Measurements from ENCODE around the gene ME2. TPM values are rescaled to one million over a fixed set of nuclear protein-coding genes. Genes with fewer than 3 reads are reported as not detected.

ME2 gene
- total and polyA plus RNA-seq, 2 donors (not counting 3 experiments of a cell fraction or from before 2014, with no cell fraction given) = 28.6 to 42.4 TPM

- H3K27ac ChIP-seq (ENCODE audit: insufficient read depth, low read depth, low read length) = no peak overlapping the region
- DNase-seq (ENCODE audit: low read depth, low spot score) = no peak
- no peak for TF ChIP-seq MYC (IDR thresholded peaks at IDR 0.05; ENCODE audit: low read depth, low read length)
- H3K9me1 ChIP-seq (replicated peaks; ENCODE audit: control insufficient read depth, extremely low read depth, insufficient read depth, low read length) = no peaks in the 10 kb centered on the region
- CTCF ChIA-PET = no interaction called here
- H3K4me2 ChIP-seq (ENCODE audit: insufficient read depth, low read length) = no peak overlapping the region
- no peak for FAIRE-seq
- H2AFZ ChIP-seq (ENCODE audit: low read depth, low read length) = no peak overlapping the region
- H3K36me3 ChIP-seq (ENCODE audit: control insufficient read depth in 2 of 2, extremely low read depth in 1 of 2, insufficient read depth in 2 of 2, low read length in 2 of 2) = no peaks in the 10 kb centered on the region
- POLR2A ChIA-PET = no interaction called here
- no peaks in the 10 kb centered on the region for H4K20me1 ChIP-seq (replicated peaks; ENCODE audit: control insufficient read depth, extremely low read depth, insufficient read depth, low read length)
- H3K9me3 ChIP-seq (replicated peaks; ENCODE audit: control insufficient read depth, insufficient read depth, low read length) = no peaks in the 10 kb centered on the region
- intact Hi-C loops (cut with micrococcal nuclease) (no loop called here), dilution Hi-C loops (cut with MboI; ENCODE audit: extremely low pct_ligation_motif_present, low sequenced_read_pairs) (no loop called here)
- no peaks in the 10 kb centered on the region for H3K79me2 ChIP-seq (ENCODE audit: control insufficient read depth, insufficient read depth, low read length)
- no peak overlapping the region for H3K4me3 ChIP-seq (replicated peaks in 1 of 3; ENCODE audit: insufficient read depth in 1 of 3, low read depth in 1 of 3, low read length in 3 of 3)
- H3K27me3 ChIP-seq (ENCODE audit: control insufficient read depth in 2 of 2, insufficient read depth in 2 of 2, low read length in 2 of 2) = no peaks in the 10 kb centered on the region
- no TSS peak for BruUV-seq (replicated peaks)
- H3K4me1 ChIP-seq (ENCODE audit: control insufficient read depth, extremely low read depth, insufficient read depth, low read length) = no peaks in the 10 kb centered on the region
- no peak overlapping the region for H3K9ac ChIP-seq (replicated peaks; ENCODE audit: extremely low read depth, insufficient read depth, low read length)
These were observed 30.8 kb upstream of the ME2 start for GRCh38 chr18:50848061-50848551.

- no peak for FAIRE-seq
- H2AFZ ChIP-seq (ENCODE audit: low read depth, low read length) = no peak overlapping the region
- H3K36me3 ChIP-seq (ENCODE audit: control insufficient read depth in 2 of 2, extremely low read depth in 1 of 2, insufficient read depth in 2 of 2, low read length in 2 of 2) = no peaks in the 10 kb centered on the region
- no peak for TF ChIP-seq MAX (IDR thresholded peaks at IDR 0.05; ENCODE audit: insufficient read depth, insufficient read length)
- TF ChIP-seq CTCF (IDR thresholded peaks at IDR 0.05; ENCODE audit: extremely low read depth in 1 of 2, insufficient read depth in 1 of 2, low read depth in 1 of 2, low read length in 2 of 2) = no peak
- no peak for TF ChIP-seq FOS (IDR thresholded peaks at IDR 0.05; ENCODE audit: borderline replicate concordance, insufficient read depth, low read length)
- no peak for TF ChIP-seq POLR2A (IDR thresholded peaks at IDR 0.05; ENCODE audit: low read depth, low read length)
- no peak for TF ChIP-seq MYC (IDR thresholded peaks at IDR 0.05; ENCODE audit: low read depth, low read length)
- TF ChIP-seq GATA2 (IDR thresholded peaks at IDR 0.05; ENCODE audit: insufficient read depth, insufficient read length, low read depth, low read length) = no peak
- no peak for TF ChIP-seq EZH2 (IDR thresholded peaks at IDR 0.05; ENCODE audit: borderline replicate concordance, low read depth, low read length, severe bottlenecking)
- TF ChIP-seq JUN (IDR thresholded peaks at IDR 0.05; ENCODE audit: borderline replicate concordance, insufficient read depth, insufficient read length, low read depth) = no peak
- no peak for TF ChIP-seq POLR2AphosphoS5 (IDR thresholded peaks at IDR 0.05; ENCODE audit: insufficient read depth, low read depth, low read length)
- no peaks in the 10 kb centered on the region for H3K27me3 ChIP-seq (ENCODE audit: control insufficient read depth in 2 of 2, insufficient read depth in 2 of 2, low read length in 2 of 2)
- no peak overlapping the region for H3K9ac ChIP-seq (replicated peaks; ENCODE audit: extremely low read depth, insufficient read depth, low read length)
- no peaks in the 10 kb centered on the region for H3K9me1 ChIP-seq (replicated peaks; ENCODE audit: control insufficient read depth, extremely low read depth, insufficient read depth, low read length)
- no peak overlapping the region for H3K27ac ChIP-seq (ENCODE audit: insufficient read depth, low read depth, low read length)
- no peaks in the 10 kb centered on the region for H3K79me2 ChIP-seq (ENCODE audit: control insufficient read depth, insufficient read depth, low read length)
- H4K20me1 ChIP-seq (replicated peaks; ENCODE audit: control insufficient read depth, extremely low read depth, insufficient read depth, low read length) = no peaks in the 10 kb centered on the region
- intact Hi-C loops (cut with micrococcal nuclease) (no loop called here), dilution Hi-C loops (cut with MboI; ENCODE audit: extremely low pct_ligation_motif_present, low sequenced_read_pairs) (no loop called here)
- CTCF ChIA-PET = no interaction called here
- H3K4me3 ChIP-seq (replicated peaks in 1 of 3; ENCODE audit: insufficient read depth in 1 of 3, low read depth in 1 of 3, low read length in 3 of 3) = no peak overlapping the region
- H3K4me1 ChIP-seq (ENCODE audit: control insufficient read depth, extremely low read depth, insufficient read depth, low read length) = no peaks in the 10 kb centered on the region
- H3K9me3 ChIP-seq (replicated peaks; ENCODE audit: control insufficient read depth, insufficient read depth, low read length) = no peaks in the 10 kb centered on the region
- POLR2A ChIA-PET = no interaction called here
- DNase-seq (ENCODE audit: low read depth, low spot score) = no peak
- BruUV-seq (replicated peaks) = no TSS peak
- no peak overlapping the region for H3K4me2 ChIP-seq (ENCODE audit: insufficient read depth, low read length)
These were observed 29.9 kb upstream of the ME2 start for GRCh38 chr18:50848991-50849390.

Data from endothelial cell of umbilical vein (primary cell).